ENCODE measurements around the gene COL18A1.

Gene COL18A1

GRCh38 chr21:45463871-45464270 is 58.9 kb downstream of the COL18A1 start:
- H3K4me3 ChIP-seq (ENCODE audit: low read depth, low read length), result no peak overlapping the region
- no peak overlapping the region for H3K27ac ChIP-seq
- no peak for TF ChIP-seq CTCF (IDR thresholded peaks at IDR 0.05; ENCODE audit: low read depth, low read length, missing control alignments)
- no peak for DNase-seq
- in situ Hi-C loops (cut with HindIII; ENCODE audit: low pct_ligation_motif_present, low sequenced_read_pairs), result no loop called here
- H3K36me3 ChIP-seq (replicated peaks), result peaks cover 12% of the 10 kb centered on the region
- H3K27me3 ChIP-seq (replicated peaks), result no peaks in the 10 kb centered on the region

- DNase-seq, result no peak
- Histone ChIP-seq H3K4me3 (ENCODE audit: low read depth, low read length) (no peak overlapping the region), H3K27ac (no peak overlapping the region), H3K36me3 (replicated peaks) (peaks cover 17% of the 10 kb centered on the region), H3K27me3 (replicated peaks) (no peaks in the 10 kb centered on the region)
- in situ Hi-C loops (cut with HindIII; ENCODE audit: low pct_ligation_motif_present, low sequenced_read_pairs), result no loop called here
- no peak for TF ChIP-seq CTCF (IDR thresholded peaks at IDR 0.05; ENCODE audit: low read depth, low read length, missing control alignments)
Measured at GRCh38 chr21:45464309-45464708, 59.3 kb downstream of the COL18A1 start.

GRCh38 chr21:45465105-45465504 is 60.1 kb downstream of the COL18A1 start:
- in situ Hi-C loops (cut with HindIII; ENCODE audit: low pct_ligation_motif_present, low sequenced_read_pairs), result no loop called here
- no peak for TF ChIP-seq CTCF (IDR thresholded peaks at IDR 0.05; ENCODE audit: low read depth, low read length, missing control alignments)
- Histone ChIP-seq H3K4me3 (ENCODE audit: low read depth, low read length) (no peak overlapping the region), H3K36me3 (replicated peaks) (peaks cover 20% of the 10 kb centered on the region), H3K27ac (no peak overlapping the region), H3K27me3 (replicated peaks) (no peaks in the 10 kb centered on the region)
- no peak for DNase-seq

GRCh38 chr21:45465611-45466329 is 60.8 kb downstream of the COL18A1 start:
- DNase-seq, result no peak
- in situ Hi-C loops (cut with HindIII; ENCODE audit: low pct_ligation_motif_present, low sequenced_read_pairs), result no loop called here
- TF ChIP-seq CTCF (IDR thresholded peaks at IDR 0.05; ENCODE audit: low read depth, low read length, missing control alignments), result no peak
- peaks cover 18% of the 10 kb centered on the region for H3K36me3 ChIP-seq (replicated peaks)
- no peak overlapping the region for H3K4me3 ChIP-seq (ENCODE audit: low read depth, low read length)
- no peaks in the 10 kb centered on the region for H3K27me3 ChIP-seq (replicated peaks)
- no peak overlapping the region for H3K27ac ChIP-seq

DNA sequence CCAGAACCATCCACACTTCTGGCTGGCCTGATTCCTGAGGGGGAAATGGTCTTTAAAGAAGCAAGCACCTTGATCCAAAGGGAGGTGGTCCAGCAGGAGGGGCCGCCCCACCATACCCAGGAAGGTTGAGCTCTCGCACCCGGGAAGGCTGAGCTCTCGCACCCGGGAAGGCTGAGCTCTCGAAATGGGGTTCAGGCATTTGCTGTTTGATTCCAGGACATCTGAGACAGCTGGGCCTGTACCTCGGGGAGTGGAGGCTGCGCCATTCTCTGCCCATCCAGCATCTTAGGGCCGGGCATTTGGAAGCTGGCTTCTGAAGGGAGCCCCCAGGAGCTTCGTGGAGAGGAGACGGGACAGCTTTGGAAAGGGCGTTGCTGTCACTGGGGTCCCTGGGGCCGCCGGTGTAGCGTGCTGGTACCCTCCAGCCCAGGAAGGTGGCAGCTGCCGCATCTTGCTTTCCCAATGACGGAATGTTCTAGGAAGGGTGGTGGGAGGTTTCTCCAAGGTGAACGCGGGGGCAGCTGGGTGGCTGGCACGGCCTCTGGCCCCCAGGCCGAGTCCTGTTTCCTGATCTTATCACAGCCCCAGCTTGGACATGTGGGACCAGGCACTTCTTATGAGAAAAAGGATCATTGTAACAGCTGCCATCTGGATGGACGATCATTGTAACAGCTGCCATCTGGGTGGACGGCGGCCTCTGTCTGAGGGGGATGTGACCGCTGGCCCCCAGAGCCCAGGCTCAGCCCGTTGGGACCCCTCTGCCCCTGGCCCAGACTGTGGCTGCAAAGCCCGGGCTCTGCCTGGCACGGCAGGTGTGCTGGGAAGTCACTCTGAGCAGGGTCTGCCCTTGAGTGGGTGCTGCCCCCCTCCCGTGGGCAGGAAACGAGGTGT is 61.6 kb downstream of the COL18A1 start:
- H3K27ac ChIP-seq, result no peak overlapping the region
- no peaks in the 10 kb centered on the region for H3K27me3 ChIP-seq (replicated peaks)
- peaks cover 18% of the 10 kb centered on the region for H3K36me3 ChIP-seq (replicated peaks)
- H3K4me3 ChIP-seq (ENCODE audit: low read depth, low read length), result no peak overlapping the region
- TF ChIP-seq CTCF (IDR thresholded peaks at IDR 0.05; ENCODE audit: low read depth, low read length, missing control alignments), result no peak
- no peak for DNase-seq
- in situ Hi-C loops (cut with HindIII; ENCODE audit: low pct_ligation_motif_present, low sequenced_read_pairs), result no loop called here
